ENCODE data around the gene TNFRSF9.
"Not testable (repeated sequence)": the region's sequence is repeated elsewhere in the genome, so short reads cannot be mapped to it uniquely, and the experiment has no call there.

Gene TNFRSF9

GRCh38 chr1:7960165-7960564 is 19.5 kb upstream of the TNFRSF9 start:
- DNase-seq, result no peak

GRCh38 chr1:7956218-7957032 is 15.8 kb upstream of the TNFRSF9 start:
- no peak for DNase-seq

GRCh38 chr1:7954683-7955082 is 14.0 kb upstream of the TNFRSF9 start:
- no peak for DNase-seq

GRCh38 chr1:7953850-7954609 is 13.4 kb upstream of the TNFRSF9 start:
- peak; percentile 93 for DNase-seq

GRCh38 chr1:7952791-7953190 is 12.2 kb upstream of the TNFRSF9 start:
- not testable (repeated sequence) for DNase-seq

GRCh38 chr1:7948960-7949359 is 8.3 kb upstream of the TNFRSF9 start:
- no peak for DNase-seq

- no peak for DNase-seq
These were observed 2.6 kb upstream of the TNFRSF9 start for GRCh38 chr1:7943251-7943650.

- peak; percentile 76 for DNase-seq
These were observed 1.7 kb upstream of the TNFRSF9 start for GRCh38 chr1:7942214-7942921.

GRCh38 chr1:7941437-7941793 is 776 bp upstream of the TNFRSF9 start:
- no peak for DNase-seq

GRCh38 chr1:7940034-7940433 is 605 bp downstream of the TNFRSF9 start:
- DNase-seq, result no peak

- no peak for DNase-seq
These were observed 2.6 kb downstream of the TNFRSF9 start for GRCh38 chr1:7938070-7938469.

GRCh38 chr1:7932524-7933138 is 8.0 kb downstream of the TNFRSF9 start:
- DNase-seq, result no peak

GRCh38 chr1:7931446-7931812 is 9.2 kb downstream of the TNFRSF9 start:
- DNase-seq, result no peak

GRCh38 chr1:7930645-7931445 is 9.8 kb downstream of the TNFRSF9 start:
- no peak for DNase-seq

- no peak for DNase-seq
These were observed 11.0 kb downstream of the TNFRSF9 start for GRCh38 chr1:7929637-7930036.

- DNase-seq, result no peak
These were observed 12.4 kb downstream of the TNFRSF9 start for GRCh38 chr1:7928247-7928646.

GRCh38 chr1:7927061-7927460 is 13.6 kb downstream of the TNFRSF9 start:
- DNase-seq, result not testable (repeated sequence)

- DNase-seq, result no peak
These were observed 18.3 kb downstream of the TNFRSF9 start for GRCh38 chr1:7922301-7922700.

- DNase-seq, result no peak
These were observed 18.8 kb downstream of the TNFRSF9 start for GRCh38 chr1:7921796-7922195.

- DNase-seq, result no peak
These were observed 20.8 kb downstream of the TNFRSF9 start for GRCh38 chr1:7919880-7920279.

GRCh38 chr1:7917971-7918370 is 22.7 kb downstream of the TNFRSF9 start:
- DNase-seq, result not testable (repeated sequence)

GRCh38 chr1:7916501-7916830 is 24.2 kb downstream of the TNFRSF9 start:
- DNase-seq, result no peak
